Mammary epithelial cell (primary cell): ENCODE measurements around the gene JKAMP.

Source experiments
- EZH2 ChIP-seq: IDR thresholded peaks from 2 replicates; pipeline ENCODE4 v1.6.1; 2012; ENCODE audit warnings: low read length, inconsistent platforms, borderline replicate concordance
- TF ChIP-seq, protein P1 (sequence below), 2 donors: IDR thresholded peaks in 1 of 2; conservative IDR thresholded peaks in 1 of 2; 2 replicates each; pipeline ENCODE4 v1.5.1; 2011 to 2012; ENCODE audit warnings: inconsistent platforms in 2 of 2, low read length in 2 of 2, mild to moderate bottlenecking in 2 of 2, control low read depth in 1 of 2, low read depth in 1 of 2; ENCODE audit not compliant: insufficient read depth in 1 of 2; ENCODE audit errors: extremely low read depth in 1 of 2

DNA sequence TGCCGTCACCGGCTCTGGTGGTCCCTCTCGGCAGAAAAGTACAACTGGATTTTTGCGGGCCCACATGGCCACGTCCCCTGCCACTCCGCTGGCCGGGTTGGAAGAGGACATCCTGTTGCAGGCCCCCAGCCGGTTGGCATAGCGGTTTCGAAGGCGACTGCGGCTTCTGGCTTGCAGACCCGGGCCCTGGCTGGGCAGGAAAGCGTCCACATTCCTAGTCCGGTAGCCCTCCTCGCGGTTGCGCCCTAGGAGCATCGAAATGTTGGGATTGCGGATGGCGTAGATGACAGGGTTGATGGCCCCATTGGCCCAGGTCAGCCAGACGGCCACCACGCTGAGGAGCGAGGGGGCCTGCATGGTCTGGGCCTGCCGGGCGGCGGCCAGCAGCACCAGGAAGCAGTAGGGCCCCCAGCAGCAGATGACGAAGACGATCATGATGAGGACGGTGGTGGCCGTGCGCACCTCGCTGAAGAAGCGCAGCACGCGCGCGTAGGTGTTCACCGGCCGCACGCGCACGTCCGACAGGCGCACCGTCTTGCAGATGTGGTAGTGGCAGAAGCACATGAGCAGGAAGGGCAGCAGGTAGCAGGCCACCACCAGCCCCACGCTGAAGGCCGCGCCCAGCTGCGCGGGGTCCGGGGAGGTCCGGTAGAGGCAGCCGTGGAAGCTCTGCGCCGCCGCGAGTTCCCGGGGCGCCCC lies 20.4 kb upstream of the JKAMP start:
- TF ChIP-seq, protein P1, sequence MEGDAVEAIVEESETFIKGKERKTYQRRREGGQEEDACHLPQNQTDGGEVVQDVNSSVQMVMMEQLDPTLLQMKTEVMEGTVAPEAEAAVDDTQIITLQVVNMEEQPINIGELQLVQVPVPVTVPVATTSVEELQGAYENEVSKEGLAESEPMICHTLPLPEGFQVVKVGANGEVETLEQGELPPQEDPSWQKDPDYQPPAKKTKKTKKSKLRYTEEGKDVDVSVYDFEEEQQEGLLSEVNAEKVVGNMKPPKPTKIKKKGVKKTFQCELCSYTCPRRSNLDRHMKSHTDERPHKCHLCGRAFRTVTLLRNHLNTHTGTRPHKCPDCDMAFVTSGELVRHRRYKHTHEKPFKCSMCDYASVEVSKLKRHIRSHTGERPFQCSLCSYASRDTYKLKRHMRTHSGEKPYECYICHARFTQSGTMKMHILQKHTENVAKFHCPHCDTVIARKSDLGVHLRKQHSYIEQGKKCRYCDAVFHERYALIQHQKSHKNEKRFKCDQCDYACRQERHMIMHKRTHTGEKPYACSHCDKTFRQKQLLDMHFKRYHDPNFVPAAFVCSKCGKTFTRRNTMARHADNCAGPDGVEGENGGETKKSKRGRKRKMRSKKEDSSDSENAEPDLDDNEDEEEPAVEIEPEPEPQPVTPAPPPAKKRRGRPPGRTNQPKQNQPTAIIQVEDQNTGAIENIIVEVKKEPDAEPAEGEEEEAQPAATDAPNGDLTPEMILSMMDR (conservative IDR thresholded peaks at IDR 0.05 in 1 of 2, IDR thresholded peaks at IDR 0.05 in 1 of 2; ENCODE audit: extremely low read depth in 1 of 2, insufficient read depth in 1 of 2, low read depth in 1 of 2, low read length in 2 of 2), result no peak
- no peak for TF ChIP-seq EZH2
